ENCODE results near the gene CRABP2.

CRABP2 gene

GRCh38 chr1:156681196-156681960 lies 24.0 kb downstream of the CRABP2 start:
- H3K27ac Mint-ChIP-seq, result no peak overlapping the region
- DNase-seq (ENCODE audit: low spot score), result no peak
- H3K4me1 Mint-ChIP-seq (ENCODE audit: low read depth), result peaks cover 24% of the 10 kb centered on the region
- H3K36me3 Mint-ChIP-seq (ENCODE audit: low read depth), result no peaks in the 10 kb centered on the region
- H3K9me3 Mint-ChIP-seq, result no peaks in the 10 kb centered on the region
- peaks cover 49% of the 10 kb centered on the region for H3K27me3 Mint-ChIP-seq (ENCODE audit: low read depth)
- no peak overlapping the region for H3K4me3 Mint-ChIP-seq

GRCh38 chr1:156680056-156680455 lies 25.3 kb downstream of the CRABP2 start:
- Mint-ChIP-seq H3K36me3 (ENCODE audit: low read depth) (no peaks in the 10 kb centered on the region), H3K27ac (no peak overlapping the region), H3K4me3 (no peak overlapping the region), H3K27me3 (ENCODE audit: low read depth) (peaks cover 56% of the 10 kb centered on the region), H3K4me1 (ENCODE audit: low read depth) (peaks cover 24% of the 10 kb centered on the region), H3K9me3 (no peaks in the 10 kb centered on the region)
- no peak for DNase-seq (ENCODE audit: low spot score)

- Mint-ChIP-seq H3K27me3 (ENCODE audit: low read depth) (peaks cover 76% of the 10 kb centered on the region), H3K36me3 (ENCODE audit: low read depth) (no peaks in the 10 kb centered on the region), H3K4me3 (peak overlapping the region; percentile 13), H3K4me1 (ENCODE audit: low read depth) (peaks cover 9% of the 10 kb centered on the region), H3K9me3 (no peaks in the 10 kb centered on the region), H3K27ac (peak overlapping the region; percentile 22)
- DNase-seq (ENCODE audit: low spot score), result no peak
These were observed 27.5 kb downstream of the CRABP2 start for GRCh38 chr1:156677616-156678596.

- DNase-seq (ENCODE audit: low spot score), result no peak
- Mint-ChIP-seq H3K36me3 (ENCODE audit: low read depth) (no peaks in the 10 kb centered on the region), H3K4me1 (ENCODE audit: low read depth) (peaks cover 9% of the 10 kb centered on the region), H3K9me3 (no peaks in the 10 kb centered on the region), H3K4me3 (peak within 1 kb of the TSS; percentile 13), H3K27me3 (ENCODE audit: low read depth) (peaks cover 81% of the 10 kb centered on the region), H3K27ac (peak within 1 kb of the TSS; percentile 22)
These were observed 28.4 kb downstream of the CRABP2 start, which contains the start of gene NES for GRCh38 chr1:156676820-156677615. Gene NES, minus strand, starts transcription at chr1:156677407. Its CDS starts 143 bp downstream, at chr1:156677264.

- Mint-ChIP-seq H3K4me1 (ENCODE audit: low read depth) (peaks cover 9% of the 10 kb centered on the region), H3K27me3 (ENCODE audit: low read depth) (peaks cover 81% of the 10 kb centered on the region), H3K27ac (no peak overlapping the region), H3K4me3 (no peak overlapping the region), H3K36me3 (ENCODE audit: low read depth) (no peaks in the 10 kb centered on the region), H3K9me3 (no peaks in the 10 kb centered on the region)
- no peak for DNase-seq (ENCODE audit: low spot score)
These were observed 29.1 kb downstream of the CRABP2 start for GRCh38 chr1:156676114-156676819.

GRCh38 chr1:156675210-156676113 lies 29.9 kb downstream of the CRABP2 start:
- Mint-ChIP-seq H3K36me3 (ENCODE audit: low read depth) (no peaks in the 10 kb centered on the region), H3K4me1 (ENCODE audit: low read depth) (peaks cover 9% of the 10 kb centered on the region), H3K9me3 (no peaks in the 10 kb centered on the region), H3K27me3 (ENCODE audit: low read depth) (peaks cover 79% of the 10 kb centered on the region), H3K27ac (no peak overlapping the region), H3K4me3 (no peak overlapping the region)
- DNase-seq (ENCODE audit: low spot score), result no peak

- Mint-ChIP-seq H3K27ac (no peak overlapping the region), H3K36me3 (ENCODE audit: low read depth) (no peaks in the 10 kb centered on the region), H3K4me1 (ENCODE audit: low read depth) (peaks cover 9% of the 10 kb centered on the region), H3K27me3 (ENCODE audit: low read depth) (peaks cover 67% of the 10 kb centered on the region), H3K4me3 (no peak overlapping the region), H3K9me3 (no peaks in the 10 kb centered on the region)
- no peak for DNase-seq (ENCODE audit: low spot score)
These were observed 31.8 kb downstream of the CRABP2 start for GRCh38 chr1:156673387-156674121.

- no peaks in the 10 kb centered on the region for H3K4me1 Mint-ChIP-seq (ENCODE audit: low read depth)
- H3K27me3 Mint-ChIP-seq (ENCODE audit: low read depth), result peaks cover 53% of the 10 kb centered on the region
- H3K36me3 Mint-ChIP-seq (ENCODE audit: low read depth), result no peaks in the 10 kb centered on the region
- H3K4me3 Mint-ChIP-seq, result no peak overlapping the region
- no peaks in the 10 kb centered on the region for H3K9me3 Mint-ChIP-seq
- DNase-seq (ENCODE audit: low spot score), result no peak
- no peak overlapping the region for H3K27ac Mint-ChIP-seq
These were observed 33.6 kb downstream of the CRABP2 start for GRCh38 chr1:156671804-156672203.

- Mint-ChIP-seq H3K9me3 (no peaks in the 10 kb centered on the region), H3K4me1 (ENCODE audit: low read depth) (no peaks in the 10 kb centered on the region), H3K36me3 (ENCODE audit: low read depth) (no peaks in the 10 kb centered on the region), H3K27me3 (ENCODE audit: low read depth) (peaks cover 51% of the 10 kb centered on the region), H3K27ac (no peak overlapping the region), H3K4me3 (no peak overlapping the region)
- DNase-seq (ENCODE audit: low spot score), result no peak
These were observed 34.6 kb downstream of the CRABP2 start for GRCh38 chr1:156670791-156671190.

- Mint-ChIP-seq H3K4me3 (no peak overlapping the region), H3K9me3 (no peaks in the 10 kb centered on the region), H3K36me3 (ENCODE audit: low read depth) (no peaks in the 10 kb centered on the region), H3K27me3 (ENCODE audit: low read depth) (peaks cover 47% of the 10 kb centered on the region), H3K4me1 (ENCODE audit: low read depth) (no peaks in the 10 kb centered on the region), H3K27ac (no peak overlapping the region)
- no peak for DNase-seq (ENCODE audit: low spot score)
These were observed 35.0 kb downstream of the CRABP2 start for GRCh38 chr1:156670359-156670758.

- H3K9me3 Mint-ChIP-seq, result no peaks in the 10 kb centered on the region
These were observed 35.6 kb downstream of the CRABP2 start for GRCh38 chr1:156669794-156670193.

More at GRCh38 chr1:156669794-156670193, 35.6 kb downstream of the CRABP2 start:
- DNase-seq (ENCODE audit: low spot score), result no peak
- Mint-ChIP-seq H3K27ac (no peak overlapping the region), H3K27me3 (ENCODE audit: low read depth) (peaks cover 42% of the 10 kb centered on the region), H3K4me3 (no peak overlapping the region), H3K4me1 (ENCODE audit: low read depth) (no peaks in the 10 kb centered on the region), H3K36me3 (ENCODE audit: low read depth) (no peaks in the 10 kb centered on the region)

All from T-helper 2 cell treated with Interferon-gamma antibody and Interleukin-4, amounts not matched to agents 5 μg/mL and 100 μg/mL, for 36 hours (primary cell).